ENCODE measurements around the gene TCEANC2. TPM values are rescaled to one million over a fixed set of nuclear protein-coding genes. Genes with fewer than 3 reads are reported as not detected.

TCEANC2 gene
- total and polyA plus RNA-seq, 12 donors: 1.3 to 12.5 (median 5.6) TPM

DNA sequence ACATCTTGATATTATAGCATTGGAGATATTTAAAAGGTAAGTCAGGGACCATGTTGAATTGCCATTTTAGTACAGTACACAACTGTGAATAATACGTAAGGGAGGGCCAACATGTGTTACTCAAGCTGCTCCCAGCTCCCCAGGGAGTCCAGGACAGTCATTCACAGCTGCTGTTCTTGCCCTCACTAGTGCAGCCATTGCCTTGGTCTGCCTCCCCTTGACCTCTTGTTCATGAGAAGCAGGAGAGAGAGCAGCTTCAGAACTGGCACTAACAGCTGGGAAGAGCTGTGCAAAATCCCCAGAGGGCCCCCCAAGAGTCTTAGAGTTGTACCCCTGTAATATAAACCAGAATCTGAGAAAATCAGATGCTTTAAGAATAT, 16.4 kb downstream of the TCEANC2 start:
- no peaks in the 10 kb centered on the region for H3K36me3 ChIP-seq (replicated peaks in 1 of 2)
- no peak overlapping the region for H3K27ac ChIP-seq
- TF ChIP-seq, protein P1, sequence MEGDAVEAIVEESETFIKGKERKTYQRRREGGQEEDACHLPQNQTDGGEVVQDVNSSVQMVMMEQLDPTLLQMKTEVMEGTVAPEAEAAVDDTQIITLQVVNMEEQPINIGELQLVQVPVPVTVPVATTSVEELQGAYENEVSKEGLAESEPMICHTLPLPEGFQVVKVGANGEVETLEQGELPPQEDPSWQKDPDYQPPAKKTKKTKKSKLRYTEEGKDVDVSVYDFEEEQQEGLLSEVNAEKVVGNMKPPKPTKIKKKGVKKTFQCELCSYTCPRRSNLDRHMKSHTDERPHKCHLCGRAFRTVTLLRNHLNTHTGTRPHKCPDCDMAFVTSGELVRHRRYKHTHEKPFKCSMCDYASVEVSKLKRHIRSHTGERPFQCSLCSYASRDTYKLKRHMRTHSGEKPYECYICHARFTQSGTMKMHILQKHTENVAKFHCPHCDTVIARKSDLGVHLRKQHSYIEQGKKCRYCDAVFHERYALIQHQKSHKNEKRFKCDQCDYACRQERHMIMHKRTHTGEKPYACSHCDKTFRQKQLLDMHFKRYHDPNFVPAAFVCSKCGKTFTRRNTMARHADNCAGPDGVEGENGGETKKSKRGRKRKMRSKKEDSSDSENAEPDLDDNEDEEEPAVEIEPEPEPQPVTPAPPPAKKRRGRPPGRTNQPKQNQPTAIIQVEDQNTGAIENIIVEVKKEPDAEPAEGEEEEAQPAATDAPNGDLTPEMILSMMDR (IDR thresholded peaks at IDR 0.05): no peak
- TF ChIP-seq POLR2A (IDR thresholded peaks at IDR 0.05): no peak
- peak in 1 of 7 donors; percentile 11 for DNase-seq
- WGBS, 4 donors: 29 to 50% (median 31%) methylated on average over 1 of the region's 1 CpG
- H3K4me1 ChIP-seq (replicated peaks in 1 of 2): no peaks in the 10 kb centered on the region
- H3K9me3 ChIP-seq (replicated peaks in 1 of 3): no peaks in the 10 kb centered on the region
- H3K4me3 ChIP-seq: no peak overlapping the region
- no peaks in the 10 kb centered on the region for H3K27me3 ChIP-seq
- intact Hi-C loops (cut with DNase I): loop anchor here in 1 of 2 donors (10.0 kb wide), 1 partner anchor 425 kb away; no protein-coding TSS in a partner anchor

DNA sequence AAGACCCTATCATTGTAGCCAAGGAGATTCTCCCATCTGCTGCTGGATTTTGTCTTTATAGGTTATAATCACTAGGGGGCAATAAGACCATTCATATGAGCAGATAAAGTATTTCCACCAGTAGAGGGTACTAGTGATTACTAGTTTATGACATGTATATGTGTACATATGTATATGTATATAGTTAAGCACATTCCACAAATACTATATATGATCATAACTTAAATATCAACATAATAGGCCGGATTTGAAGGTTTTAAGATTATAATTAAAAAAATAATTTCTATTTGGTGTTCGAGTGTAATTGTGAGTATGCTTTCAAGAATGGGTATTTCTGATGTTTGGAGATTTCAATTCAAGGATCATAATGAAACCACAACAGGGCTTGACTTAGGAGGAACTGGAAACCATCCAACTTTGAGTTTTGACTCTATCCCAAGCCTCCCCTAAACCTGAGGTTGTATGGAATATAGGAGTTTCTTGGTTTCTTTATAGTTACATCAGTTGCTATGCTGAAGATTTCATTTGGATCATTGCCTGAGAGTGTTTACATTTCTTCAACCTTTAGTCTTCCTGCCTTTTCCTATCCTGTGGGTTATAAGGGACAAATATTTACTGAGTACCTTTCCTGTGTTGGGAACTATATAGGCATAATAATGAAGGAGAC, 16.9 kb downstream of the TCEANC2 start:
- no peak overlapping the region for H3K4me3 ChIP-seq
- H3K27ac ChIP-seq: no peak overlapping the region
- H3K4me1 ChIP-seq (replicated peaks in 1 of 2): no peaks in the 10 kb centered on the region
- H3K36me3 ChIP-seq (replicated peaks in 1 of 2): no peaks in the 10 kb centered on the region
- no peaks in the 10 kb centered on the region for H3K27me3 ChIP-seq
- intact Hi-C loops (cut with DNase I): no loop called here
- no peaks in the 10 kb centered on the region for H3K9me3 ChIP-seq (replicated peaks in 1 of 3)
- 31 to 49% (median 34%) methylated on average over 2 of the region's 2 CpGs for WGBS, 4 donors
- DNase-seq: no peak
- TF ChIP-seq, protein P1 (IDR thresholded peaks at IDR 0.05): peak; percentile 45 to 86 (median 69)
- TF ChIP-seq POLR2A (IDR thresholded peaks at IDR 0.05): no peak

DNA sequence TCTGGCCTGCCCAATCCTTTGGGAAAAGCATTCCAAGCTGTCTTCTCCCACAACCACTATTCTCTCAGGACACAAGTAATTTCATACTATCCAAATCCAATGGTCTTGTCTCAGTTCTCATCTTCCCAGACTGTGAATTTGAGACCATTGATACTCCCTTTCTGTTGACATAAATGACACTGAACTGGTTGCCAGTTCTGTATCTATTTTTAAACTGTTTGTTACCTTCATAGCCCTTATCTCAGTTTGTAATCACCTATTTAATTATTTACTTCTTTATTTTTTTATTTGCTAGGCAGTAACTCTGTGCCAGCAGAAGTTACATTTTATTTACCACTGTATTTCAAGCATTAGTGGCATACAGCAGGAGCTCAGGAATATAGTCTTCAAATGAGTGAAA, 24.0 kb downstream of the TCEANC2 start:
- Histone ChIP-seq H3K27me3 (no peaks in the 10 kb centered on the region), H3K4me1 (replicated peaks in 1 of 2) (no peaks in the 10 kb centered on the region), H3K27ac (no peak overlapping the region), H3K36me3 (replicated peaks in 1 of 2) (no peaks in the 10 kb centered on the region), H3K4me3 (no peak overlapping the region), H3K9me3 (replicated peaks in 1 of 3) (no peaks in the 10 kb centered on the region)
- TF ChIP-seq, protein P1 (IDR thresholded peaks at IDR 0.05): no peak
- TF ChIP-seq POLR2A (IDR thresholded peaks at IDR 0.05): no peak
- DNase-seq: no peak
- intact Hi-C loops (cut with DNase I): no loop called here

DNA sequence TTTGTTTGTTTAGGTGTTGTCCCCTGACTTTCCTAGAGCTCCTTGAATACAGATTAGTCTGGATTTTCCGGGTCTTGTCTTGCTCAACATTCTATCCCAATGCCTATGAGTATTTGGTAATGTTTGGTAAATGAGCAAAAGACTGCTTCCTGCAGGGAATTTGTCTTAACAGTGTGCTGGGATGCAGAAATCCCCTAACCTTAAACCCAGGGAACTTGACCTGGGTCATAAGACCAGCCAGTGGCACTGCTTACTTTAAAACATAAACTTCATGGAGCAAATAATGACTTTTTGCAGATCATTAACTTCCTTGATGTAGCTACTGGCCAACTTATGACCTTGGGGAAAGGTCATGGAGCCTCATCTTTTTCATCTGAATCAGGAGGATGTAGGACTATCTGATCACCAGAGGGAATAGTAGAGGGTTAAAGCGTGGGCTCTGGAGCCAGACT, 27.2 kb downstream of the TCEANC2 start:
- Histone ChIP-seq H3K27me3 (no peaks in the 10 kb centered on the region), H3K27ac (no peak overlapping the region), H3K36me3 (replicated peaks in 1 of 2) (no peaks in the 10 kb centered on the region), H3K4me1 (replicated peaks in 1 of 2) (no peaks in the 10 kb centered on the region), H3K9me3 (replicated peaks in 1 of 3) (no peaks in the 10 kb centered on the region), H3K4me3 (no peak overlapping the region)
- intact Hi-C loops (cut with DNase I): loop anchor here in 1 of 2 donors (10.0 kb wide), 1 partner anchor 216 kb away; no protein-coding TSS in a partner anchor
- DNase-seq: no peak
- TF ChIP-seq, protein P1 (IDR thresholded peaks at IDR 0.05): no peak
- TF ChIP-seq POLR2A (IDR thresholded peaks at IDR 0.05): no peak
- 85 to 91% (median 88%) methylated on average over 2 of the region's 2 CpGs for WGBS, 4 donors
